CD14-positive monocyte (primary cell): Measurements from ENCODE around the gene KIF4B. TPM values are rescaled to one million over a fixed set of nuclear protein-coding genes. Genes with fewer than 3 reads are reported as not detected.

Experiments
- DNase-seq, 3 donors: peaks; one replicate each; pipeline ENCODE4 v3.0.0-alpha.2; 2011 to 2022
- H2AFZ ChIP-seq: 2 replicates; pipeline ENCODE4 v1.6.0; 2012; ENCODE audit warnings: mild to moderate bottlenecking, low read depth, low read length, inconsistent platforms; ENCODE audit not compliant: insufficient read depth, poor library complexity, severe bottlenecking
- H3K27ac ChIP-seq, 2 donors: 1 replicate in 1 of 2; 2 replicates in 1 of 2; pipeline ENCODE4 v1.5.1; 2012 to 2013; ENCODE audit warnings: low read length in 2 of 2, control low read depth in 1 of 2, inconsistent platforms in 1 of 2, low read depth in 1 of 2, mild to moderate bottlenecking in 1 of 2
- H3K27me3 ChIP-seq, 2 donors: one replicate each; pipeline versions ENCODE4 v1.6.0 to v1.6.1; 2011 to 2013; ENCODE audit warnings: low read length in 2 of 2; ENCODE audit not compliant: control insufficient read depth in 2 of 2, insufficient read depth in 2 of 2
- H3K36me3 ChIP-seq, 2 donors: replicated peaks in 1 of 2; 1 replicate in 1 of 2; 2 replicates in 1 of 2; pipeline versions ENCODE4 v1.5.1 to v1.6.1; 2012 to 2013; ENCODE audit warnings: low read length in 2 of 2, control low read depth in 1 of 2, inconsistent platforms in 1 of 2, mild to moderate bottlenecking in 1 of 2; ENCODE audit not compliant: insufficient read depth in 2 of 2, control insufficient read depth in 1 of 2
- H3K4me1 ChIP-seq, 2 donors: 1 replicate in 1 of 2; 2 replicates in 1 of 2; pipeline versions ENCODE4 v1.5.1 to v1.6.1; 2012 to 2013; ENCODE audit warnings: low read length in 2 of 2, control low read depth in 1 of 2, inconsistent platforms in 1 of 2, mild to moderate bottlenecking in 1 of 2, moderate library complexity in 1 of 2; ENCODE audit not compliant: insufficient read depth in 2 of 2, control insufficient read depth in 1 of 2
- H3K4me2 ChIP-seq: replicated peaks from 2 replicates; pipeline ENCODE3; 2012; ENCODE audit warnings: low read length, moderate library complexity, mild to moderate bottlenecking; ENCODE audit not compliant: poor library complexity, severe bottlenecking; ENCODE audit errors: extremely low read depth
- H3K4me3 ChIP-seq, 3 experiments: fragments of 200-600 bp in 1 of 3; sonication (generic) in 1 of 3; replicated peaks in 1 of 3; 1 replicate in 2 of 3; 2 replicates in 1 of 3; pipeline ENCODE4 v1.5.1; 2011 to 2013; ENCODE audit warnings: low read length in 3 of 3, mild to moderate bottlenecking in 3 of 3, control low read depth in 2 of 3, low read depth in 2 of 3, inconsistent platforms in 1 of 3, moderate library complexity in 1 of 3
- H3K79me2 ChIP-seq: 2 replicates; pipeline ENCODE4 v1.6.0; 2012; ENCODE audit warnings: mild to moderate bottlenecking, control low read depth, inconsistent platforms, low read length, moderate library complexity; ENCODE audit not compliant: insufficient read depth
- H3K9ac ChIP-seq: 2 replicates; pipeline ENCODE4 v1.6.0; 2017; ENCODE audit warnings: low read length, mild to moderate bottlenecking; ENCODE audit not compliant: insufficient read depth, poor library complexity, severe bottlenecking
- H3K9me3 ChIP-seq, 2 donors: replicated peaks in 1 of 2; 1 replicate in 1 of 2; 2 replicates in 1 of 2; pipeline versions ENCODE4 v1.5.1 to v1.6.1; 2012 to 2013; ENCODE audit warnings: low read length in 2 of 2, control low read depth in 1 of 2; ENCODE audit not compliant: control insufficient read depth in 1 of 2, insufficient read depth in 1 of 2
- H4K20me1 ChIP-seq: 2 replicates; pipeline ENCODE4 v1.6.0; 2012; ENCODE audit warnings: mild to moderate bottlenecking, low read length, control low read depth, moderate library complexity; ENCODE audit not compliant: insufficient read depth
- H3K27ac Mint-ChIP-seq, 7 donors: one replicate each; pipeline ENCODE4 v1.8.0; 2020; ENCODE audit warnings: mild to moderate bottlenecking in 7 of 7, mixed read lengths in 7 of 7, moderate library complexity in 6 of 7, inconsistent platforms in 2 of 7
- H3K27me3 Mint-ChIP-seq, 3 donors: one replicate each; pipeline ENCODE4 v1.8.0; 2021 to 2022; ENCODE audit warnings: low read depth in 3 of 3, mild to moderate bottlenecking in 3 of 3, mixed read lengths in 3 of 3, moderate library complexity in 3 of 3, inconsistent platforms in 1 of 3
- H3K36me3 Mint-ChIP-seq, 2 donors: one replicate each; pipeline ENCODE4 v1.8.0; 2020; ENCODE audit warnings: mixed read lengths in 2 of 2, inconsistent platforms in 1 of 2, mild to moderate bottlenecking in 1 of 2
- H3K4me1 Mint-ChIP-seq: one replicate; pipeline ENCODE4 v1.8.0; 2020; ENCODE audit warnings: mild to moderate bottlenecking, mixed read lengths
- H3K4me3 Mint-ChIP-seq, 2 donors: one replicate each; pipeline ENCODE4 v1.8.0; 2020; ENCODE audit warnings: mild to moderate bottlenecking in 2 of 2, mixed read lengths in 2 of 2, moderate library complexity in 1 of 2
- H3K9me3 Mint-ChIP-seq, 7 donors: one replicate each; pipeline ENCODE4 v1.8.0; 2020 to 2022; ENCODE audit warnings: mixed read lengths in 7 of 7, mild to moderate bottlenecking in 6 of 7, moderate library complexity in 6 of 7, inconsistent platforms in 2 of 7
- CTCF ChIP-seq: fragments of 200-600 bp; IDR thresholded peaks from one replicate; pipeline ENCODE4 v1.8.0; 2022; ENCODE audit warnings: antibody characterized with exemption, mild to moderate bottlenecking
- WGBS: methylation state at CpG from one replicate; pipeline ENCODE4 v1.1.5; 2013; ENCODE audit warnings: missing lambda C conversion rate; ENCODE audit not compliant: insufficient coverage; 5-methylcytosine and 5-hydroxymethylcytosine counted together
- intact Hi-C, 2 donors: fragments of 100-400 bp; cut with micrococcal nuclease; formaldehyde crosslinking; loops; one replicate each; pipeline versions ENCODE4 v1.15.0 to v1.15.1; 2023
- polyA plus RNA-seq, 3 donors: library from polyadenylated mRNA; depleted of rRNA in 1 of 3; unstranded in 2 of 3; stranded (reverse) in 1 of 3; fragments of 300-500 nt in 2 of 3; fragments of >200 nt in 1 of 3; fragmentation: Illumina TruSeq in 2 of 3; gene quantifications; 1 replicate in 2 of 3; 2 replicates in 1 of 3; pipeline ENCODE4 v1.2.3, GENCODE V29; 2012 to 2021

The KIF4B gene
- polyA plus RNA-seq, 3 donors: 0.01 TPM; not detected in 2

GRCh38 chr5:155064580-155064979 lies 51.0 kb downstream of the KIF4B start:
- Mint-ChIP-seq H3K4me1 (no peaks in the 10 kb centered on the region), H3K27me3 (peaks cover 0 to 3% (median 0%) of the 10 kb centered on the region in 3 donors), H3K4me3 (no peak overlapping the region), H3K36me3 (no peaks in the 10 kb centered on the region), H3K9me3 (peaks cover 0 to 3% (median 0%) of the 10 kb centered on the region in 7 donors), H3K27ac (no peak overlapping the region)
- Histone ChIP-seq H4K20me1 (no peaks in the 10 kb centered on the region), H3K36me3 (no peaks in the 10 kb centered on the region), H3K27me3 (no peaks in the 10 kb centered on the region), H3K27ac (no peak overlapping the region), H3K79me2 (no peaks in the 10 kb centered on the region), H3K4me3 (no peak overlapping the region), H2AFZ (no peak overlapping the region), H3K9me3 (no peaks in the 10 kb centered on the region), H3K4me1 (no peaks in the 10 kb centered on the region), H3K9ac (no peak overlapping the region), H3K4me2 (no peak overlapping the region)
- TF ChIP-seq CTCF: no peak
- WGBS: 81% methylated on average over 3 of the region's 6 CpGs
- intact Hi-C loops: no loop called here
- no peak for DNase-seq

GRCh38 chr5:155066886-155067595 lies 53.5 kb downstream of the KIF4B start:
- Histone ChIP-seq H3K9me3 (no peaks in the 10 kb centered on the region), H3K79me2 (no peaks in the 10 kb centered on the region), H3K9ac (no peak overlapping the region), H3K27ac (no peak overlapping the region), H2AFZ (no peak overlapping the region), H3K36me3 (no peaks in the 10 kb centered on the region), H3K4me3 (no peak overlapping the region), H3K27me3 (no peaks in the 10 kb centered on the region), H4K20me1 (no peaks in the 10 kb centered on the region), H3K4me1 (no peaks in the 10 kb centered on the region), H3K4me2 (no peak overlapping the region)
- Mint-ChIP-seq H3K4me1 (no peaks in the 10 kb centered on the region), H3K27me3 (peaks cover 0 to 3% (median 0%) of the 10 kb centered on the region in 3 donors), H3K36me3 (no peaks in the 10 kb centered on the region), H3K9me3 (peaks cover 0 to 4% (median 0%) of the 10 kb centered on the region in 7 donors), H3K27ac (no peak overlapping the region), H3K4me3 (no peak overlapping the region)
- intact Hi-C loops: no loop called here
- 100% methylated on average over 6 of the region's 9 CpGs for WGBS
- DNase-seq: no peak
- no peak for TF ChIP-seq CTCF

Other genes starting within 250 kb of the KIF4B start
- 1 to 10 TPM in 1 of 3 donors, under 1 TPM in 2; 0.30 to 1.4 (median 0.60) TPM for gene FAXDC2, start 163.2 kb upstream of the KIF4B start, polyA plus RNA-seq
- 100 to 1,000 TPM in 2 of 3 donors, 10 to 100 TPM in 1; 98.7 to 160 (median 147) TPM for gene CNOT8, start 155.1 kb upstream of the KIF4B start, polyA plus RNA-seq
- 1 to 10 TPM; 2.0 to 3.8 (median 2.2) TPM for gene GEMIN5, start 75.5 kb upstream of the KIF4B start, polyA plus RNA-seq
- 10 to 100 TPM; 11.6 to 66.1 (median 56.7) TPM for gene MRPL22, start 72.7 kb upstream of the KIF4B start, polyA plus RNA-seq